ENCODE results near the gene APOL5. TPM values are rescaled to one million over a fixed set of nuclear protein-coding genes. Genes with fewer than 3 reads are reported as not detected.

APOL5 gene
- total and polyA plus RNA-seq, 8 donors: not detected

- intact Hi-C loops (cut with DNase I; ENCODE audit: low total_unique reads): no loop called here
- WGBS, 5 donors: 87 to 95% (median 90%) methylated on average over 12 of the region's 12 CpGs
- DNase-seq: peak in 1 of 2 donors; percentile 23
These were observed 21.6 kb downstream of the APOL5 start for GRCh38 chr22:35739076-35739930.

DNA sequence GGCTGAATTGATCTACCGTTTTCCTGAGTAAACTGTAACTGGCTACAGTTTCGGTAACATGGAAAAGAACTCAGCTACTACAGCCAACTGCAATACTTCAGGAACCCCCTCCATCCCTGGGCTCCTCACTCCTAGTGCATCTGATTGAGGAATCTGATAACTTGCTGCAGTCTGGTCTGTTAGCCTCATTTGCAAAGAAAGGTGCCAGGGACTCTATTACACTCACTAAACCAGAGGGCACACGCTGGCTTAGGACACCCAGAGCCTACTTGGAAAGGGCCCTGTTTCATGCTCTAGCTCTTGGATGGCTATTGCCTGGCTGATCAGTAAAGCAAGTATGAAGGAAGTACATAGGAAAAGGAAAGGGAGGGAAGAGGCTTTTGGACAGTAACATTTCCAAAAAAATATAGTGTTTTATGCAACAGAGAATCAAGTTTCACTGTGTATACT, 22.3 kb downstream of the APOL5 start:
- 75 to 93% (median 87%) methylated on average over 3 of the region's 3 CpGs for WGBS, 5 donors
- H3K9me3 ChIP-seq: no peaks in the 10 kb centered on the region

More at GRCh38 chr22:35739076-35739930, 21.6 kb downstream of the APOL5 start:
- Histone ChIP-seq H3K27ac (no peak overlapping the region), H3K9me3 (no peaks in the 10 kb centered on the region), H3K36me3 (peaks cover 7 to 58% (median 46%) of the 10 kb centered on the region in 4 donors), H3K4me3 (no peak overlapping the region), H3K27me3 (no peaks in the 10 kb centered on the region), H3K4me1 (no peaks in the 10 kb centered on the region)
- TF ChIP-seq EP300 (IDR thresholded peaks at IDR 0.05) (no peak), CTCF (IDR thresholded peaks at IDR 0.05) (peak in 1 of 7 experiments; percentile 22)

GRCh38 chr22:35740616-35741015, 22.9 kb downstream of the APOL5 start:
- Histone ChIP-seq H3K36me3 (peaks cover 7 to 69% (median 58%) of the 10 kb centered on the region in 4 donors), H3K27me3 (no peaks in the 10 kb centered on the region), H3K4me3 (no peak overlapping the region), H3K27ac (no peak overlapping the region), H3K4me1 (no peaks in the 10 kb centered on the region), H3K9me3 (no peaks in the 10 kb centered on the region)
- DNase-seq: no peak
- WGBS, 5 donors: 78 to 97% (median 92%) methylated on average over 1 of the region's 1 CpG
- no peak for TF ChIP-seq CTCF (IDR thresholded peaks at IDR 0.05)
- no peak for TF ChIP-seq EP300 (IDR thresholded peaks at IDR 0.05)
- TF ChIP-seq POLR2A (IDR thresholded peaks at IDR 0.05): no peak
- TF ChIP-seq POLR2AphosphoS5 (IDR thresholded peaks at IDR 0.05): no peak
- intact Hi-C loops (cut with DNase I; ENCODE audit: low total_unique reads): no loop called here

More for the DNA sequence above, 22.3 kb downstream of the APOL5 start:
- no peak for TF ChIP-seq EP300 (IDR thresholded peaks at IDR 0.05)
- no peak for TF ChIP-seq CTCF (IDR thresholded peaks at IDR 0.05)
- no peak for TF ChIP-seq POLR2A (IDR thresholded peaks at IDR 0.05)
- TF ChIP-seq POLR2AphosphoS5 (IDR thresholded peaks at IDR 0.05): no peak
- Histone ChIP-seq H3K4me3 (no peak overlapping the region), H3K4me1 (no peaks in the 10 kb centered on the region), H3K36me3 (peaks cover 7 to 62% (median 51%) of the 10 kb centered on the region in 4 donors), H3K27ac (no peak overlapping the region), H3K27me3 (no peaks in the 10 kb centered on the region)
- DNase-seq: no peak
- intact Hi-C loops (cut with DNase I; ENCODE audit: low total_unique reads): no loop called here

DNA sequence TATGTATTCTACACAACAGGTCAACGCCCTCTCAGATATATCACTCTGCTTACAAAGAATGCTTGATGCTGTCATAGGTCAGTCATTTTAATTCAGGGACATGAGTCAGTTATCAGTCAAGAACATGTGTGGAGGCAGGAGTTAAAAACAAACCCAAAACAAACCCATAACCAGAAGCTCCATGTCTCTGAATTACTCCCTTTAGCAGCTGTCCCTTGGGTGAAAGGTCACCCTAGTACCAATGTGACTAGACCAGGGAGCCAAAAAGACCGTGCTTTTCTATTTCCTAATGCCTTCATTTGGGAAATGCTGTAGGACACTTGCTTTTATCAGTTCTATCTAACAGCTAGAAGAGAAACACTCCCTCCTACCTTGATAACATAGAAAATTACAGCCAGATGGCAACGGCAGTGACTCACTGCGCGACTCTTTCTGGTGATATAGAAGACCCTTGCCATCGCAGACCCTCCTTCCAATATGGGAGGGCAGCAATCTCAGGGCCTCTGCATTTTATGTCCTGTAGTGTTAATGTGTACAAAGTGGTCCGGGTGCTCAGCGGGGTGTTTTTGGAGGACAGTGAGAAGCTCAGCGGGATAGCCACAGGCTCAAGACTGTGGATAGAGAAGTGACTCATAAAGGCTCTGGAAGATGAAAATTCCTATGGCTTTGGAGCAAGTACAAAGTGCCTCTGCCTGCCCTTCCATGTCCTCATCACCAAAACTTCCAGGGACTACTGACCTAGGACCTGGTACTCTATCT, 24.8 kb downstream of the APOL5 start:
- no peaks in the 10 kb centered on the region for H3K9me3 ChIP-seq
- peak overlapping the region in 4 of 5 donors; percentile 29 to 58 (median 46) for H3K27ac ChIP-seq
- peaks cover 0 to 15% (median 8%) of the 10 kb centered on the region in 4 donors for H3K4me1 ChIP-seq
- H3K36me3 ChIP-seq: peaks cover 7 to 71% (median 64%) of the 10 kb centered on the region in 4 donors
- 77 to 85% (median 84%) methylated on average over 9 of the region's 9 CpGs for WGBS, 5 donors
- no peak overlapping the region for H3K4me3 ChIP-seq
- H3K27me3 ChIP-seq: no peaks in the 10 kb centered on the region
- intact Hi-C loops (cut with DNase I; ENCODE audit: low total_unique reads): no loop called here
- TF ChIP-seq POLR2A (IDR thresholded peaks at IDR 0.05): no peak
- TF ChIP-seq EP300 (IDR thresholded peaks at IDR 0.05): no peak
- TF ChIP-seq POLR2AphosphoS5 (IDR thresholded peaks at IDR 0.05): peak in 1 of 3 donors; percentile 16
- DNase-seq: no peak
